ENCODE measurements around the gene APBB2.

The APBB2 gene

GRCh38 chr4:41227902-41228301 lies 13.6 kb upstream of the APBB2 start:
- TF ChIP-seq, protein P1, sequence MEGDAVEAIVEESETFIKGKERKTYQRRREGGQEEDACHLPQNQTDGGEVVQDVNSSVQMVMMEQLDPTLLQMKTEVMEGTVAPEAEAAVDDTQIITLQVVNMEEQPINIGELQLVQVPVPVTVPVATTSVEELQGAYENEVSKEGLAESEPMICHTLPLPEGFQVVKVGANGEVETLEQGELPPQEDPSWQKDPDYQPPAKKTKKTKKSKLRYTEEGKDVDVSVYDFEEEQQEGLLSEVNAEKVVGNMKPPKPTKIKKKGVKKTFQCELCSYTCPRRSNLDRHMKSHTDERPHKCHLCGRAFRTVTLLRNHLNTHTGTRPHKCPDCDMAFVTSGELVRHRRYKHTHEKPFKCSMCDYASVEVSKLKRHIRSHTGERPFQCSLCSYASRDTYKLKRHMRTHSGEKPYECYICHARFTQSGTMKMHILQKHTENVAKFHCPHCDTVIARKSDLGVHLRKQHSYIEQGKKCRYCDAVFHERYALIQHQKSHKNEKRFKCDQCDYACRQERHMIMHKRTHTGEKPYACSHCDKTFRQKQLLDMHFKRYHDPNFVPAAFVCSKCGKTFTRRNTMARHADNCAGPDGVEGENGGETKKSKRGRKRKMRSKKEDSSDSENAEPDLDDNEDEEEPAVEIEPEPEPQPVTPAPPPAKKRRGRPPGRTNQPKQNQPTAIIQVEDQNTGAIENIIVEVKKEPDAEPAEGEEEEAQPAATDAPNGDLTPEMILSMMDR (IDR thresholded peaks at IDR 0.05; ENCODE audit: low read depth, low read length) = no peak
- no peak overlapping the region for H3K4me3 ChIP-seq (ENCODE audit: low read depth, low read length)

DNA sequence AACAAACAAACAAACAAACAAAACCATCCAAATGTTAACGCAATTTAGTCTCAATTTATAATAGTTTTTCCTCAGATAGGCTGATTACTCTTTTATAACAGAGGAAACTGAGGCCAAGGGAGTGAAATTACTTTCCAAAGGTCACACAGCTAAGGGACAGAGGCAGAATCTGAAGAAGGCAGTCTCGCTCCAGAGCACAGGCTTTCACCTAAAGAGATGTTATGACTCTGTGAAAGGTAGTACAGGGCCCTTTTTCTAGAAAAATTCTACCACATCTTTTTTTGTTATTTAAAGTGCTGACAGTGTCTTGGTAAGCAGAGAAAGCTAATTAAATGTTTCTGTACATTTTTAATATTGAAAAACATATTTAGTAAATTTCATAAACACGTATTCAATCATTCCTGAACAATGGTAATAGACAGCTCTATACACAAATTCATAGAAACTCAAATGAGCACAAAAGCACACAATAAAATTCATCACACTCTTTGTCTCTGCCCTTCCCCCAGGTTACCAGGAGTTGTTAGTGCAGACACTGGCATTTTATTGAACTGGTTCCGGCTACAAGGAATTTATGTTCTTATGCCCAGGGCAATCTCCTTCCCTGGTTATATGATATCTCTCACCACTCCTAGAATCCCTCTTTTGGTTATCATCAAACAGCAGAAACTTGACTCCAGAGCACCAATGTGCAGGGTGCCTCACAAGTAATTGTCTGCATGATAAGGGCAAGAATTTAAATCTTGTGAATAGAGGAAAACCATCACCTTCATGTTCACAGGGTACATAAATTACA lies 7.7 kb upstream of the APBB2 start:
- TF ChIP-seq, protein P1 (IDR thresholded peaks at IDR 0.05; ENCODE audit: low read depth, low read length) = no peak

DNA sequence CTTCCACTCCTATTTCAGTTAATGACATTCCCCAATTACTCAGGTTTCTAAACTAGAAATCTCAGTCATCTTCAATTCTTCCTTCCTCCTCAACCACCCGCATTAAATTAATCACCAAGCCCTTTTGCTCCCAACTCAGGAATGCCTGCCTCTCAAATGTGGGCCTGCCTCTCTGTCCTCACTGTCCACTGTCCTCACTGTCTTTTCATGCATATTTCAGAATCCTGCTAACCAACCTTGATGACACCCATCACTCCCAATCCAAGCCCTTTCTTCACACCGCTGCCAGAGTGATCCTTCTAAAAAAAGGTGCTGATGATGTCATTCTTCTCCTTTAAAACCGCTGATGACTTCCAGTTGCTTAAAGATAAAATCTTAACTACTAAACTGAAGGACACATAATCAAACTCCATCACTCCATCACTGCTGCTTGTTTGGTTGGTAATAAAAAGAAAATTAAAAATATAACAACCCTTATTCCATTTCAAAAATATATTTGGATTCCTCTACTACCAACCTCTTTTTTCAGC lies 5.1 kb upstream of the APBB2 start:
- no peak overlapping the region for H3K4me3 ChIP-seq (ENCODE audit: low read depth, low read length)
- TF ChIP-seq, protein P1 (IDR thresholded peaks at IDR 0.05; ENCODE audit: low read depth, low read length) = no peak

More for the DNA sequence above, 7.7 kb upstream of the APBB2 start:
- no peak overlapping the region for H3K4me3 ChIP-seq (ENCODE audit: low read depth, low read length)

GRCh38 chr4:41218703-41219102 lies 4.4 kb upstream of the APBB2 start:
- TF ChIP-seq, protein P1 (IDR thresholded peaks at IDR 0.05; ENCODE audit: low read depth, low read length) = no peak
- no peak overlapping the region for H3K4me3 ChIP-seq (ENCODE audit: low read depth, low read length)

DNA sequence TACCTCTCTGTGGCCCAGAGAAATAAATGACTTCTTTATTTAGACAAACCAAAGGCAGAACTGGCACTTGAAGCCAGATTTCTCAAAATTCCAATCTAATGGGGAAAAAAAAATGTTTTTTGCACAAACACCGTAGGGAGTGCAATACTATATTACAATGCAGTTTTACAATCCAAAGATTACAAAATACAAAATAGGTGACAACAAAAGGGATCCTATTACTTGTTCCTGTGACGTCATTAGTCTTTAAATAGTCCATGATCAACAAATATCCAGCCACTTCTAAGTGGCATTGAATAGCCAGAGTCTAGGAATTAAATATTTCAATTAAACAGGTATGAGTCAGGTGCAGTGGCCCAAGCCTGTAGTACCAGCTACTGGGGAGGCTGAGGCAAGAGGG lies 3.0 kb upstream of the APBB2 start:
- TF ChIP-seq, protein P1 (IDR thresholded peaks at IDR 0.05; ENCODE audit: low read depth, low read length) = no peak
- no peak overlapping the region for H3K4me3 ChIP-seq (ENCODE audit: low read depth, low read length)

DNA sequence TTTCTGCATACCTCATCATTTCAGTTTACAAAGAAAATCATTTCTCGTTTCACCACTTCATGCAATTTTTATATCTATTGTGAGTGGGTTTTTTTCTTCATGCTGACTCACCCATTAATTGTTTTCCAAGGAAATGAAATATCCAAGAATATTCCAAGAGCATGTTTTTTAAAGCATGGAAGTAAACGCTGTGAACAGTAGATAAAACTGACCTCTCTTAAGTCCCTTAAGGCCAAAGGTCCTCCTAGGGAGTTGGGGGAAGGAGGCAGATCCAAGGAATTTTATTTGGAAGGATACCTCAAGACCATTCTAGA lies 2.6 kb upstream of the APBB2 start:
- H3K4me3 ChIP-seq (ENCODE audit: low read depth, low read length) = peak overlapping the region; percentile 69
- TF ChIP-seq, protein P1 (IDR thresholded peaks at IDR 0.05; ENCODE audit: low read depth, low read length) = no peak

GRCh38 chr4:41216294-41217019 lies 2.1 kb upstream of the APBB2 start:
- H3K4me3 ChIP-seq (ENCODE audit: low read depth, low read length) = peak overlapping the region; percentile 69
- TF ChIP-seq, protein P1 (IDR thresholded peaks at IDR 0.05; ENCODE audit: low read depth, low read length) = no peak

Measured in WI38 (cell line).